Measurements from ENCODE around the gene MFRP.

MFRP gene

GRCh38 chr11:119316729-119317591 is 29.5 kb downstream of the MFRP start, which contains the start of gene MCAM (continued):
- peak; percentile 57 for TF ChIP-seq GLIS2 (tag by site-specific recombination; IDR thresholded peaks at IDR 0.05)
- TF ChIP-seq ZBTB7A (tag by site-specific recombination; IDR thresholded peaks at IDR 0.05; ENCODE audit: low read depth), result no peak
- peak; percentile 97 for TF ChIP-seq ZIC2 (tag by site-specific recombination; IDR thresholded peaks at IDR 0.05)
- peak; percentile 27; the same call in 1 of the 2 replicates for TF ChIP-seq ZNF2 (tag by site-specific recombination; IDR thresholded peaks at IDR 0.05)
- peak; percentile 34; the same call in 1 of the 2 replicates for TF ChIP-seq SP3 (tag by site-specific recombination; IDR thresholded peaks at IDR 0.05)
- no peak for TF ChIP-seq ZNF174 (tag by site-specific recombination; IDR thresholded peaks at IDR 0.05)
- TF ChIP-seq, protein P1, sequence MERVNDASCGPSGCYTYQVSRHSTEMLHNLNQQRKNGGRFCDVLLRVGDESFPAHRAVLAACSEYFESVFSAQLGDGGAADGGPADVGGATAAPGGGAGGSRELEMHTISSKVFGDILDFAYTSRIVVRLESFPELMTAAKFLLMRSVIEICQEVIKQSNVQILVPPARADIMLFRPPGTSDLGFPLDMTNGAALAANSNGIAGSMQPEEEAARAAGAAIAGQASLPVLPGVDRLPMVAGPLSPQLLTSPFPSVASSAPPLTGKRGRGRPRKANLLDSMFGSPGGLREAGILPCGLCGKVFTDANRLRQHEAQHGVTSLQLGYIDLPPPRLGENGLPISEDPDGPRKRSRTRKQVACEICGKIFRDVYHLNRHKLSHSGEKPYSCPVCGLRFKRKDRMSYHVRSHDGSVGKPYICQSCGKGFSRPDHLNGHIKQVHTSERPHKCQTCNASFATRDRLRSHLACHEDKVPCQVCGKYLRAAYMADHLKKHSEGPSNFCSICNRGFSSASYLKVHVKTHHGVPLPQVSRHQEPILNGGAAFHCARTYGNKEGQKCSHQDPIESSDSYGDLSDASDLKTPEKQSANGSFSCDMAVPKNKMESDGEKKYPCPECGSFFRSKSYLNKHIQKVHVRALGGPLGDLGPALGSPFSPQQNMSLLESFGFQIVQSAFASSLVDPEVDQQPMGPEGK (tag by site-specific recombination; IDR thresholded peaks at IDR 0.05), result 0 out of 2 replicates have a peak, but pooled peaks have one; percentile 6
- TF ChIP-seq KLF16 (tag by site-specific recombination; IDR thresholded peaks at IDR 0.05), result peak; percentile 12; the same call in 1 of the 2 replicates
- TF ChIP-seq OSR2 (tag by site-specific recombination; IDR thresholded peaks at IDR 0.05), result peak; percentile 67
- peak; percentile 48 for TF ChIP-seq FEZF1 (tag by site-specific recombination; IDR thresholded peaks at IDR 0.05)
- no peak for TF ChIP-seq ZNF280D (tag by site-specific recombination; IDR thresholded peaks at IDR 0.05)

- Histone ChIP-seq H3K4me1 (ENCODE audit: control insufficient read depth, insufficient read depth, low read length) (no peaks in the 10 kb centered on the region; the same call in 1 of the 2 replicates), H3K9me3 (ENCODE audit: control insufficient read depth, insufficient read depth, low read depth, low read length) (no peaks in the 10 kb centered on the region), H3K27ac (ENCODE audit: extremely low read depth, low read depth, low read length) (peak overlapping the region; percentile 62; the same call in 1 of the 2 replicates), H3K4me3 (ENCODE audit: low read depth, low read length) (peak overlapping the region; percentile 67), H3K36me3 (ENCODE audit: control insufficient read depth in 2 of 2, insufficient read depth in 1 of 2, low read length in 2 of 2) (peaks cover 0 to 30% of the 10 kb centered on the region in 2 experiments; a peak in 1 of 3 replicates)
- ChIA-PET POLR2A (interaction anchor here (0.5 to 4.4 kb wide), 21 partner anchors 8 to 231 kb away, joined by 3 to 35 read pairs (median 5); partner anchors contain the start of genes C2CD2L, CBL, DPAGT1 and HINFP), CTCF (interaction anchor here (0.7 to 15.8 kb wide), 5 partner anchors 7 to 159 kb away, joined by 3 to 151 read pairs (median 4); partner anchors contain the start of gene C1QTNF5)
- TF ChIP-seq ZNF202 (tag by site-specific recombination; IDR thresholded peaks at IDR 0.05; ENCODE audit: borderline replicate concordance), result no peak
- TF ChIP-seq KLF10 (tag by site-specific recombination; IDR thresholded peaks at IDR 0.05), result no peak
- no peak for TF ChIP-seq ZNF248 (tag by site-specific recombination; IDR thresholded peaks at IDR 0.05)
- TF ChIP-seq GLIS2 (tag by site-specific recombination; IDR thresholded peaks at IDR 0.05), result peak; percentile 62; the same call in 1 of the 2 replicates
- TF ChIP-seq ZNF18 (tag by site-specific recombination; IDR thresholded peaks at IDR 0.05), result no peak
- no peak for TF ChIP-seq TCF7L2 (IDR thresholded peaks at IDR 0.05; ENCODE audit: borderline replicate concordance, low read depth, low read length)
- TF ChIP-seq ZNF555 (tag by site-specific recombination; conservative IDR thresholded peaks at IDR 0.05), result no peak
- 0 out of 2 replicates have a peak, but pooled peaks have one; percentile 27 for TF ChIP-seq ZBTB20 (tag by site-specific recombination; IDR thresholded peaks at IDR 0.05)
- TF ChIP-seq ZFP3 (tag by site-specific recombination; IDR thresholded peaks at IDR 0.05; ENCODE audit: low read depth), result no peak
- TF ChIP-seq RBAK (tag by site-specific recombination; IDR thresholded peaks at IDR 0.05), result no peak
- no peak for TF ChIP-seq ZNF354C (tag by site-specific recombination; IDR thresholded peaks at IDR 0.05; ENCODE audit: borderline replicate concordance, low read depth)
- TF ChIP-seq ZFHX2 (tag by site-specific recombination; conservative IDR thresholded peaks at IDR 0.05), result peak; percentile 52
- no peak for TF ChIP-seq ZNF214 (tag by site-specific recombination; IDR thresholded peaks at IDR 0.05; ENCODE audit: borderline replicate concordance)
- TF ChIP-seq ZBTB21 (tag by site-specific recombination; IDR thresholded peaks at IDR 0.05), result no peak
- no peak for TF ChIP-seq ZNF585B (tag by site-specific recombination; IDR thresholded peaks at IDR 0.05)
- no peak for TF ChIP-seq ZNF776 (tag by site-specific recombination; IDR thresholded peaks at IDR 0.05; ENCODE audit: borderline replicate concordance)
- TF ChIP-seq ZBTB7A (tag by site-specific recombination; IDR thresholded peaks at IDR 0.05; ENCODE audit: low read depth), result no peak
- peak; percentile 69 for TF ChIP-seq KLF16 (tag by site-specific recombination; IDR thresholded peaks at IDR 0.05)
These were observed 30.3 kb downstream of the MFRP start for GRCh38 chr11:119316016-119316728.

Measured in HEK293 (cell line).